Breast epithelium (tissue), 3 donors: ENCODE data around the gene BEND3.
"Not testable (repeated sequence)": the region's sequence is repeated elsewhere in the genome, so short reads cannot be mapped to it uniquely, and the experiment has no call there.

ENCODE experiments used
- CTCF ChIP-seq, 3 donors: fragments of 450-650 bp; IDR thresholded peaks; one replicate each; pipeline ENCODE4 v1.5.1; 2016 to 2017; ENCODE audit warnings: antibody characterized with exemption in 3 of 3, mild to moderate bottlenecking in 3 of 3, moderate library complexity in 3 of 3
- POLR2A ChIP-seq: fragments of 450-650 bp; IDR thresholded peaks from one replicate; pipeline ENCODE4 v1.6.1; 2016; ENCODE audit warnings: antibody characterized with exemption, mild to moderate bottlenecking, moderate library complexity

- not testable (repeated sequence) for TF ChIP-seq CTCF (IDR thresholded peaks at IDR 0.05); POLR2A
Observed at GRCh38 chr6:107019628-107020027, 95.7 kb downstream of the BEND3 start.
